Endodermal cell (in vitro differentiated cells): Measurements from ENCODE around the gene NUCKS1. TPM values are rescaled to one million over a fixed set of nuclear protein-coding genes. Genes with fewer than 3 reads are reported as not detected.

Experiments used
- DNase-seq: peaks from one replicate; pipeline ENCODE4 v3.0.0-alpha.2; 2017
- H3K27ac ChIP-seq: 2 replicates; pipeline ENCODE4 v1.5.1; 2013; ENCODE audit warnings: mild to moderate bottlenecking, low read depth, low read length, moderate library complexity
- H3K27me3 ChIP-seq: 2 replicates; pipeline ENCODE4 v1.6.1; 2013; ENCODE audit warnings: mild to moderate bottlenecking, low read length, moderate library complexity; ENCODE audit not compliant: insufficient read depth, control insufficient read depth, poor library complexity, severe bottlenecking
- H3K36me3 ChIP-seq: 2 replicates; pipeline ENCODE4 v1.7.0; 2013; ENCODE audit warnings: mild to moderate bottlenecking, low read length, moderate library complexity; ENCODE audit not compliant: control insufficient read depth, insufficient read depth
- H3K4me1 ChIP-seq: one replicate; pipeline ENCODE4 v1.7.0; 2013; ENCODE audit warnings: low read length; ENCODE audit not compliant: control insufficient read depth, insufficient read depth
- H3K4me3 ChIP-seq: 2 replicates; pipeline ENCODE4 v1.5.1; 2013; ENCODE audit warnings: mild to moderate bottlenecking, low read length, moderate library complexity
- H3K9ac ChIP-seq: 2 replicates; pipeline ENCODE4 v1.6.1; 2013; ENCODE audit warnings: mild to moderate bottlenecking, low read length, moderate library complexity; ENCODE audit not compliant: poor library complexity, severe bottlenecking; ENCODE audit errors: extremely low read depth
- H3K9me3 ChIP-seq: 2 replicates; pipeline ENCODE4 v1.6.1; 2013; ENCODE audit warnings: mild to moderate bottlenecking, low read length, moderate library complexity; ENCODE audit not compliant: control insufficient read depth
- H3K27ac Mint-ChIP-seq: 2 replicates; pipeline ENCODE4 v1.8.0; 2020; ENCODE audit warnings: mixed read lengths
- H3K27me3 Mint-ChIP-seq: 2 replicates; pipeline ENCODE4 v1.8.0; 2021; ENCODE audit warnings: mild to moderate bottlenecking, mixed read lengths; ENCODE audit not compliant: insufficient read depth
- H3K36me3 Mint-ChIP-seq: 2 replicates; pipeline ENCODE4 v1.8.0; 2020; ENCODE audit warnings: low read depth, mixed read lengths
- H3K4me1 Mint-ChIP-seq: 2 replicates; pipeline ENCODE4 v1.8.0; 2020; ENCODE audit warnings: mixed read lengths
- H3K4me3 Mint-ChIP-seq: 2 replicates; pipeline ENCODE4 v1.8.0; 2020; ENCODE audit warnings: mild to moderate bottlenecking, moderate library complexity, mixed read lengths
- H3K9me3 Mint-ChIP-seq: 2 replicates; pipeline ENCODE4 v1.8.0; 2020; ENCODE audit warnings: mild to moderate bottlenecking, mixed read lengths
- CTCF ChIP-seq: fragments of 200-600 bp; sonication (generic); conservative IDR thresholded peaks from 2 replicates; pipeline ENCODE4 v1.5.0; 2021; ENCODE audit warnings: antibody characterized with exemption, mild to moderate bottlenecking
- WGBS, 2 experiments: methylation state at CpG; one replicate each; pipeline versions ENCODE4 v1.1.5 to v1.1.7; 2013; ENCODE audit warnings: missing lambda C conversion rate in 2 of 2, mixed read lengths in 1 of 2; ENCODE audit not compliant: insufficient coverage in 1 of 2, insufficient read length in 1 of 2; 5-methylcytosine and 5-hydroxymethylcytosine counted together
- total RNA-seq, 2 donors: library from RNA; stranded (reverse); fragmentation: NEBNext Ultra II Directional in 1 of 2; extraction: Animal tissue kit (Norgen Biotek cat#: 25700) in 1 of 2; gene quantifications; 2 replicates in 1 of 2; 3 replicates in 1 of 2; pipeline ENCODE4 v1.2.1, GENCODE V29; 2021

The NUCKS1 gene
- total RNA-seq, 2 donors from 2014 or later = 380 to 532 TPM

- DNase-seq = no peak
- WGBS, 2 experiments = 92 to 93% methylated on average over 6 to 8 of the region's 8 CpGs
- Mint-ChIP-seq H3K27me3 (peaks cover 18% of the 10 kb centered on the region), H3K4me3 (no peak overlapping the region), H3K36me3 (no peaks in the 10 kb centered on the region), H3K4me1 (peaks cover 11% of the 10 kb centered on the region), H3K9me3 (no peaks in the 10 kb centered on the region), H3K27ac (no peak overlapping the region)
- no peak overlapping the region for H3K9ac ChIP-seq
- peaks cover 24% of the 10 kb centered on the region for H3K27me3 ChIP-seq
- no peaks in the 10 kb centered on the region for H3K9me3 ChIP-seq
- H3K36me3 ChIP-seq = no peaks in the 10 kb centered on the region
- peaks cover 3% of the 10 kb centered on the region for H3K4me1 ChIP-seq
- H3K27ac ChIP-seq = no peak overlapping the region
- no peak for TF ChIP-seq CTCF
- no peak overlapping the region for H3K4me3 ChIP-seq
Observed at GRCh38 chr1:205769641-205770365, 19.8 kb upstream of the NUCKS1 start.

GRCh38 chr1:205767248-205767647, 17.3 kb upstream of the NUCKS1 start:
- DNase-seq = no peak
- Histone ChIP-seq H3K9me3 (no peaks in the 10 kb centered on the region), H3K27me3 (no peaks in the 10 kb centered on the region), H3K27ac (no peak overlapping the region), H3K4me1 (peaks cover 3% of the 10 kb centered on the region), H3K36me3 (no peaks in the 10 kb centered on the region), H3K4me3 (no peak overlapping the region), H3K9ac (no peak overlapping the region)
- Mint-ChIP-seq H3K36me3 (no peaks in the 10 kb centered on the region), H3K9me3 (no peaks in the 10 kb centered on the region), H3K27ac (no peak overlapping the region), H3K4me3 (no peak overlapping the region), H3K27me3 (no peaks in the 10 kb centered on the region), H3K4me1 (peaks cover 10% of the 10 kb centered on the region)
- TF ChIP-seq CTCF = no peak
- 92 to 100% methylated on average over 1 to 3 of the region's 3 CpGs for WGBS, 2 experiments

GRCh38 chr1:205766570-205766969, 16.6 kb upstream of the NUCKS1 start:
- H3K36me3 Mint-ChIP-seq = no peaks in the 10 kb centered on the region
- no peak overlapping the region for H3K27ac Mint-ChIP-seq
- peaks cover 10% of the 10 kb centered on the region for H3K4me1 Mint-ChIP-seq

More at GRCh38 chr1:205766570-205766969, 16.6 kb upstream of the NUCKS1 start:
- Histone ChIP-seq H3K4me3 (no peak overlapping the region), H3K36me3 (no peaks in the 10 kb centered on the region), H3K4me1 (peaks cover 3% of the 10 kb centered on the region), H3K27ac (no peak overlapping the region), H3K27me3 (no peaks in the 10 kb centered on the region), H3K9me3 (no peaks in the 10 kb centered on the region), H3K9ac (no peak overlapping the region)
- H3K27me3 Mint-ChIP-seq = no peaks in the 10 kb centered on the region
- no peak for DNase-seq
- no peak for TF ChIP-seq CTCF
- H3K9me3 Mint-ChIP-seq = no peaks in the 10 kb centered on the region
- whole genome bisulfite sequencing, 2 experiments = 98 to 100% methylated on average over 3 of the region's 3 CpGs
- no peak overlapping the region for H3K4me3 Mint-ChIP-seq
